Brain pericyte (primary cell): Measurements from ENCODE around the gene CCDC126.
"Not testable (repeated sequence)": the region's sequence is repeated elsewhere in the genome, so short reads cannot be mapped to it uniquely, and the experiment has no call there.

ENCODE experiments used
- DNase-seq: peaks from one replicate; pipeline ENCODE4 v3.0.0-alpha.2; 2012; ENCODE audit warnings: low read depth, low spot score

The CCDC126 gene

GRCh38 chr7:23597094-23598091 lies at the start of gene CCDC126:
TSS of gene CCDC126 (plus strand) at chr7:23597382. CDS start at chr7:23611316, 13,934 bp downstream.
- DNase-seq, result peak; percentile 74

GRCh38 chr7:23547662-23548061 lies 49.5 kb upstream of the CCDC126 start:
- no peak for DNase-seq

- no peak for DNase-seq
Observed at GRCh38 chr7:23558303-23558702, 38.9 kb upstream of the CCDC126 start.

- DNase-seq, result peak; percentile 24
Observed at GRCh38 chr7:23570592-23571200, 26.5 kb upstream of the CCDC126 start.

GRCh38 chr7:23581975-23582374 lies 15.2 kb upstream of the CCDC126 start:
- not testable (repeated sequence) for DNase-seq

- DNase-seq, result not testable (repeated sequence)
Observed at GRCh38 chr7:23585304-23585703, 11.9 kb upstream of the CCDC126 start.

- no peak for DNase-seq
Observed at GRCh38 chr7:23586159-23586558, 11.0 kb upstream of the CCDC126 start.

- DNase-seq, result no peak
Observed at GRCh38 chr7:23590529-23590928, 6.7 kb upstream of the CCDC126 start.

GRCh38 chr7:23593706-23594105 lies 3.5 kb upstream of the CCDC126 start:
- no peak for DNase-seq

- no peak for DNase-seq
Observed at GRCh38 chr7:23594879-23595604, 2.1 kb upstream of the CCDC126 start.

- no peak for DNase-seq
Observed at GRCh38 chr7:23598296-23598695, 1.1 kb downstream of the CCDC126 start.

GRCh38 chr7:23600236-23600635 lies 3.1 kb downstream of the CCDC126 start:
- DNase-seq, result no peak

GRCh38 chr7:23603632-23604295 lies 6.6 kb downstream of the CCDC126 start:
- DNase-seq, result no peak

GRCh38 chr7:23604296-23604640 lies 7.1 kb downstream of the CCDC126 start:
- no peak for DNase-seq

GRCh38 chr7:23607130-23607529 lies 9.9 kb downstream of the CCDC126 start:
- no peak for DNase-seq

GRCh38 chr7:23607866-23608265 lies 10.7 kb downstream of the CCDC126 start:
- no peak for DNase-seq

GRCh38 chr7:23615331-23615730 lies 18.1 kb downstream of the CCDC126 start:
- DNase-seq, result no peak

GRCh38 chr7:23616593-23616992 lies 19.4 kb downstream of the CCDC126 start:
- DNase-seq, result no peak

GRCh38 chr7:23617482-23617881 lies 20.3 kb downstream of the CCDC126 start:
- DNase-seq, result no peak

- DNase-seq, result no peak
Observed at GRCh38 chr7:23618241-23618640, 21.1 kb downstream of the CCDC126 start.

- DNase-seq, result no peak
Observed at GRCh38 chr7:23619141-23619540, 22.0 kb downstream of the CCDC126 start.

- DNase-seq, result no peak
Observed at GRCh38 chr7:23622506-23622925, 25.3 kb downstream of the CCDC126 start.
